ENCODE results near the gene SLC38A3. TPM values are rescaled to one million over a fixed set of nuclear protein-coding genes. Genes with fewer than 3 reads are reported as not detected.

Gene SLC38A3
- total RNA-seq, 1 experiment from 2014 or later: not detected

DNA sequence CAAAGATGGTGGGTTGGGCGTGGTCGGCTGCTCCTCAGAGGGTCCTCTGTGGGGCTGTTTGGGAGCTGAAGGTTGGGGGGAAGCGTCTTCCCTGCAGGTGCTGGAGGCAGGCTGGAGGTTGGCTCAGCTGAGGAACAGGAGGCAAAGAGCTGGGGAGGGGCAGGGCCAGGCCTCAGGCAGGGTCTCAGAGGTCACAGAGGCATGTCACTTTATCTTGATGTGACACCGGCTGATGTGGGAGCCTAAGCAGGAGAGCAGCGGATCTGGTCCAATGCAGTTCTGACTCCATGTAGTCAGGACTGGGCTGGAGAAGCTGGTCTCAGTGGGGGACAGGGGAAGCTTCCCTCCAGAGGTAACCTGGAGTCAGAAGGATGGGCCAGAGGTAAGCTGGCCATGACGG, 21.3 kb upstream of the SLC38A3 start:
- Histone ChIP-seq H3K36me3 (ENCODE audit: insufficient read depth, low read length) (no peaks in the 10 kb centered on the region), H3K27ac (ENCODE audit: low read length) (no peak overlapping the region), H3K4me1 (ENCODE audit: low read length) (no peaks in the 10 kb centered on the region), H2AFZ (ENCODE audit: low read length) (no peak overlapping the region), H3K9me2 (replicated peaks; ENCODE audit: insufficient read depth, low read length) (no peaks in the 10 kb centered on the region), H3K4me3 (ENCODE audit: low read length) (no peak overlapping the region), H3K9ac (ENCODE audit: low read length) (no peak overlapping the region), H3K27me3 (ENCODE audit: low read length) (no peaks in the 10 kb centered on the region), H4K20me1 (ENCODE audit: insufficient read depth, low read depth, low read length) (no peaks in the 10 kb centered on the region), H3K4me2 (ENCODE audit: low read depth, low read length, poor library complexity, severe bottlenecking) (no peak overlapping the region), H3K79me2 (ENCODE audit: low read length) (no peaks in the 10 kb centered on the region), H3K9me3 (ENCODE audit: low read length) (no peaks in the 10 kb centered on the region)
- DNase-seq: no peak

DNA sequence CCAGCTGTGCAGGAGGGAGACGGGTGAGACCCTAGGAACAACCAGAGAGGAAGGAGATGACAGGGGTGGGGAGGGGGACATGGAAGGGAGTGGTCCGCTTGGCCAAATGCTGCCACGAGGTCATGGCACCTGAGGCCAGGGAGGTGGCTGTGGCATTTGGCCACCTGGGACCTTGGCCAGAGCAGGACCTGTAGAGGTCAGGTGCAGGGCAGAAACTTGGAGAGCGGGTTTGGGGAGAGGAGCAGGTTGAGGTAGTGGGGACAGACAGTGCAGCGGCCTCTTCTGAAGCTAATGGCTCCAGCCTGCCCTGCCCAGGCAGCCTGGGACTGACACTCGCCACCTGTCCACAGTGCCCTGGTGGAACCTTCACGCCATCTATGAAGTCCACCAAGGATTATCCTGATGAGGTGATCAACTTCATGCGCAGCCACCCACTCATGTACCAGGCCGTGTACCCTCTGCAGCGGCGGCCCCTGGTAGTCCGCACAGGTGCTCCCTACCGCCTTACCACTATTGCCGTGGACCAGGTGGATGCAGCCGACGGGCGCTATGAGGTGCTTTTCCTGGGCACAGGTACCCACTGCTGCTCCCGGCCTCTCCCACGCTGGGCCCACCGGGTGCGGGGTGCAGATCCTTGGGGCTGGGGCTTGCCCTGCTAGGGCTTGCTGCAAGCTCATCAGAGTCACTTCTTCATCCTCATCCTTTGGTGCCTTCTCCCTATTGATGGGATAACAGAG, 20.7 kb upstream of the SLC38A3 start:
- H3K4me3 ChIP-seq (ENCODE audit: low read length): no peak overlapping the region
- DNase-seq: no peak
- H3K4me2 ChIP-seq (ENCODE audit: low read depth, low read length, poor library complexity, severe bottlenecking): no peak overlapping the region
- H3K9me3 ChIP-seq (ENCODE audit: low read length): no peaks in the 10 kb centered on the region
- H3K9me2 ChIP-seq (replicated peaks; ENCODE audit: insufficient read depth, low read length): no peaks in the 10 kb centered on the region
- no peak overlapping the region for H2AFZ ChIP-seq (ENCODE audit: low read length)
- H3K4me1 ChIP-seq (ENCODE audit: low read length): no peaks in the 10 kb centered on the region
- no peaks in the 10 kb centered on the region for H4K20me1 ChIP-seq (ENCODE audit: insufficient read depth, low read depth, low read length)
- H3K9ac ChIP-seq (ENCODE audit: low read length): no peak overlapping the region
- H3K27ac ChIP-seq (ENCODE audit: low read length): no peak overlapping the region
- H3K27me3 ChIP-seq (ENCODE audit: low read length): no peaks in the 10 kb centered on the region
- no peaks in the 10 kb centered on the region for H3K36me3 ChIP-seq (ENCODE audit: insufficient read depth, low read length)
- no peaks in the 10 kb centered on the region for H3K79me2 ChIP-seq (ENCODE audit: low read length)

DNA sequence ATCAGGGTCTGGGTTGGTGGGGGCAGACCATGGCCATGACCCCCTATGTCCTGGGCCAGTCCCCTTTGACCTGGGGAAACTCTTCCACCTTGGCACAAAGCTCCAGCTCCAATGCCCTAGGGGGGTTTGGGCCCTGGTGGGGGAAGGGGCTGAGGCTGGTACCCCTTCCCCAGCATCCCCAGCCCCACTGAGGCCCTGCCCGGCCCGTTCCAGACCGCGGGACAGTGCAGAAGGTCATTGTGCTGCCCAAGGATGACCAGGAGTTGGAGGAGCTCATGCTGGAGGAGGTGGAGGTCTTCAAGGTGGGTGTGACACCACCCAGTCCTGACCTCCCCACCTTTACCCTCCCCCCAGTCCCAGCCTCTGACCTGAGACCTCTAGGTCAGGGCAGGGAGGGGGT, 19.8 kb upstream of the SLC38A3 start:
- Histone ChIP-seq H3K27ac (ENCODE audit: low read length) (no peak overlapping the region), H3K9me3 (ENCODE audit: low read length) (no peaks in the 10 kb centered on the region), H3K79me2 (ENCODE audit: low read length) (no peaks in the 10 kb centered on the region), H3K36me3 (ENCODE audit: insufficient read depth, low read length) (no peaks in the 10 kb centered on the region), H3K4me3 (ENCODE audit: low read length) (no peak overlapping the region), H3K4me1 (ENCODE audit: low read length) (no peaks in the 10 kb centered on the region), H3K4me2 (ENCODE audit: low read depth, low read length, poor library complexity, severe bottlenecking) (no peak overlapping the region), H3K9ac (ENCODE audit: low read length) (no peak overlapping the region), H3K9me2 (replicated peaks; ENCODE audit: insufficient read depth, low read length) (no peaks in the 10 kb centered on the region), H4K20me1 (ENCODE audit: insufficient read depth, low read depth, low read length) (no peaks in the 10 kb centered on the region), H3K27me3 (ENCODE audit: low read length) (no peaks in the 10 kb centered on the region), H2AFZ (ENCODE audit: low read length) (no peak overlapping the region)
- no peak for DNase-seq

DNA sequence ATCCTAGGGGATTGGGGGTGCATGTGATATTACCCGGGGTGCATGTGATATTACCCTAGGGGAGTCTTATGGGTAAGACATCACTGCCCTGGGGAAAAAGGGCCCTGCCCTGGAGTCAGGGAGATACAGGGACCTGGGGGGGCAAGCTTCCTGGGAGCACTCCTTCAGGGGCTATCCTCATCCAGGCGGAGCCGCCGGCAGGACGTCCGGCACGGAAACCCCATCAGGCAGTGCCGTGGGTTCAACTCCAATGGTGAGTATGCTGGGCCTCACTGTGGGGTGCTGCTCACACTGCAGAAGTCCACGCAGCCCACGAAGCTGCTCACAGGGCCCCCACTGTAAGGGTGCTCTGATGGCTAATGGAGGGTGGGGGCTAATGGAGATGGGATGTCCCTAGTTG, 19.0 kb upstream of the SLC38A3 start:
- no peaks in the 10 kb centered on the region for H4K20me1 ChIP-seq (ENCODE audit: insufficient read depth, low read depth, low read length)
- no peaks in the 10 kb centered on the region for H3K36me3 ChIP-seq (ENCODE audit: insufficient read depth, low read length)
- peaks cover 4% of the 10 kb centered on the region; the same call in 1 of the 2 replicates for H3K4me1 ChIP-seq (ENCODE audit: low read length)
- H3K9me2 ChIP-seq (replicated peaks; ENCODE audit: insufficient read depth, low read length): no peaks in the 10 kb centered on the region
- no peaks in the 10 kb centered on the region for H3K79me2 ChIP-seq (ENCODE audit: low read length)
- H3K9ac ChIP-seq (ENCODE audit: low read length): no peak overlapping the region
- no peak overlapping the region for H3K4me2 ChIP-seq (ENCODE audit: low read depth, low read length, poor library complexity, severe bottlenecking)
- no peaks in the 10 kb centered on the region for H3K27me3 ChIP-seq (ENCODE audit: low read length)
- DNase-seq: no peak
- H3K9me3 ChIP-seq (ENCODE audit: low read length): no peaks in the 10 kb centered on the region
- no peak overlapping the region for H3K4me3 ChIP-seq (ENCODE audit: low read length)
- no peak overlapping the region for H2AFZ ChIP-seq (ENCODE audit: low read length)
- H3K27ac ChIP-seq (ENCODE audit: low read length): no peak overlapping the region

GRCh38 chr3:50187750-50188149, 17.3 kb upstream of the SLC38A3 start:
- no peaks in the 10 kb centered on the region for H3K9me3 ChIP-seq (ENCODE audit: low read length)
- 0 out of 2 replicates have a peak, but pooled peaks cover 4% of the 10 kb centered on the region for H4K20me1 ChIP-seq (ENCODE audit: insufficient read depth, low read depth, low read length)
- H3K9me2 ChIP-seq (replicated peaks; ENCODE audit: insufficient read depth, low read length): no peaks in the 10 kb centered on the region
- no peak overlapping the region for H3K4me3 ChIP-seq (ENCODE audit: low read length)
- H3K4me1 ChIP-seq (ENCODE audit: low read length): peaks cover 5% of the 10 kb centered on the region; the same call in 1 of the 2 replicates
- H3K79me2 ChIP-seq (ENCODE audit: low read length): no peaks in the 10 kb centered on the region
- no peak overlapping the region for H3K4me2 ChIP-seq (ENCODE audit: low read depth, low read length, poor library complexity, severe bottlenecking)
- H3K36me3 ChIP-seq (ENCODE audit: insufficient read depth, low read length): no peaks in the 10 kb centered on the region
- no peaks in the 10 kb centered on the region for H3K27me3 ChIP-seq (ENCODE audit: low read length)
- no peak overlapping the region for H3K27ac ChIP-seq (ENCODE audit: low read length)
- no peak overlapping the region for H2AFZ ChIP-seq (ENCODE audit: low read length)
- DNase-seq: no peak
- H3K9ac ChIP-seq (ENCODE audit: low read length): no peak overlapping the region

DNA sequence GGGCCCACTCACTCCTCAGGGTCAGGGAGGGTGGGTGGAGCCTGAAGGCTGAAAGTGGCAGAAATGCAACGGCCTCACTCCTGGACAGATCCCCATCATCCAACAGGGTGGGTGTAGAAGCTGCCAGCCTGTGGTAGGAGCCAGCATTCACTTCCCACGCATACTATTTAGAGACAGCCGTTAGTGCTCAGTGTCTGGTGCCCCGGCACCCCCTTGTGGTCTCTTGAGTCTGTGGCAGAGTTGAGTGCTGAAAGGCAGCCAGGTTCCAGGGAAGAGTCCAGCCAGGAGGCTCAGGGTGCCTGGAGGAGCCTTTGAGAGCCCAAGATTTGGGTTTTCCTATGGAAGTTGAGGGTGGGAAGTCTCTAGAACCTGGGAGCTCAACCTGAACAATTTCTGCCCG, 15.8 kb upstream of the SLC38A3 start:
- Histone ChIP-seq H3K36me3 (ENCODE audit: insufficient read depth, low read length) (no peaks in the 10 kb centered on the region), H2AFZ (ENCODE audit: low read length) (no peak overlapping the region), H3K9ac (ENCODE audit: low read length) (no peak overlapping the region), H3K9me3 (ENCODE audit: low read length) (no peaks in the 10 kb centered on the region), H3K4me3 (ENCODE audit: low read length) (no peak overlapping the region), H3K9me2 (replicated peaks; ENCODE audit: insufficient read depth, low read length) (no peaks in the 10 kb centered on the region), H3K79me2 (ENCODE audit: low read length) (no peaks in the 10 kb centered on the region), H4K20me1 (ENCODE audit: insufficient read depth, low read depth, low read length) (0 out of 2 replicates have a peak, but pooled peaks cover 4% of the 10 kb centered on the region), H3K27ac (ENCODE audit: low read length) (no peak overlapping the region), H3K4me2 (ENCODE audit: low read depth, low read length, poor library complexity, severe bottlenecking) (no peak overlapping the region), H3K4me1 (ENCODE audit: low read length) (peaks cover 5% of the 10 kb centered on the region; the same call in 1 of the 2 replicates), H3K27me3 (ENCODE audit: low read length) (no peaks in the 10 kb centered on the region)
- peak; percentile 87 for DNase-seq

GRCh38 chr3:50189989-50190388, 15.1 kb upstream of the SLC38A3 start:
- 0 out of 2 replicates have a peak, but pooled peaks cover 4% of the 10 kb centered on the region for H4K20me1 ChIP-seq (ENCODE audit: insufficient read depth, low read depth, low read length)
- H3K4me3 ChIP-seq (ENCODE audit: low read length): no peak overlapping the region
- no peaks in the 10 kb centered on the region for H3K79me2 ChIP-seq (ENCODE audit: low read length)
- no peak for DNase-seq
- H3K9me2 ChIP-seq (replicated peaks; ENCODE audit: insufficient read depth, low read length): no peaks in the 10 kb centered on the region
- H2AFZ ChIP-seq (ENCODE audit: low read length): no peak overlapping the region
- H3K4me2 ChIP-seq (ENCODE audit: low read depth, low read length, poor library complexity, severe bottlenecking): no peak overlapping the region
- no peak overlapping the region for H3K9ac ChIP-seq (ENCODE audit: low read length)
- H3K4me1 ChIP-seq (ENCODE audit: low read length): peaks cover 5% of the 10 kb centered on the region; the same call in 1 of the 2 replicates
- no peaks in the 10 kb centered on the region for H3K27me3 ChIP-seq (ENCODE audit: low read length)
- no peaks in the 10 kb centered on the region for H3K36me3 ChIP-seq (ENCODE audit: insufficient read depth, low read length)
- H3K9me3 ChIP-seq (ENCODE audit: low read length): no peaks in the 10 kb centered on the region
- H3K27ac ChIP-seq (ENCODE audit: low read length): no peak overlapping the region

DNA sequence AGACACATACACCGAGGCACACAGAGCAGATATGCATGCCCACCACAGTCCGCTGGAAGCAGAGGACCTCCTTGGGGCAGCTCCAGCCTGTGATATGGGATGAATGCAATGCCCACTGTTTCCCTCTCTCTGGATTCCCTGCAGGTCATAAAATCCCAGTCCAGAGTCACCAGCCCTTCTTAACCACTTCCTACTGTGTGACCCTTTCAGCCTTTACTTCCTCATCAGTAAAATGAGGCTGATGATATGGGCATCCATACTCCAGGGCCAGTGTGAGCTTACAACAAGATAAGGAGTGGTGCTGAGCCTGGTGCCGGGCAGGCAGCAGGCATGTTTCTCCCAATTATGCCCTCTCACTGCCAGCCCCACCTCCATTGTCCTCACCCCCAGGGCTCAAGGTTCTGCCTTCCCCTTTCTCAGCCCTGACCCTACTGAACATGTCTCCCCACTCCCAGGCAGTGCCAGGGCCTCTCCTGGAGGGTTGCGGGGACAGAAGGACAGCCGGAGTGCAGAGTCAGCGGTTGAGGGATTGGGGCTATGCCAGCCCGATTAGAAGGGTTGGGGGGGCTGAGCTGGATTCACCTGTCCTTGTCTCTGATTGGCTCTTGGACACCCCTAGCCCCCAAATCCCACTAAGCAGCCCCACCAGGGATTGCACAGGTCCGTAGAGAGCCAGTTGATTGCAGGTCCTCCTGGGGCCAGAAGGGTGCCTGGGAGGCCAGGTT, 14.0 kb upstream of the SLC38A3 start, which contains the start of gene GNAT1:
Gene GNAT1 (plus strand): TSS at position 675 of the 725 bp plus-strand sequence. CDS start 116 bp downstream, outside the sequence.
- no peaks in the 10 kb centered on the region for H3K27me3 ChIP-seq (ENCODE audit: low read length)
- H3K4me1 ChIP-seq (ENCODE audit: low read length): peaks cover 5% of the 10 kb centered on the region; the same call in 1 of the 2 replicates
- no peak for DNase-seq
- 0 out of 2 replicates have a peak, but pooled peaks cover 7% of the 10 kb centered on the region for H4K20me1 ChIP-seq (ENCODE audit: insufficient read depth, low read depth, low read length)
- H3K36me3 ChIP-seq (ENCODE audit: insufficient read depth, low read length): no peaks in the 10 kb centered on the region
- no peak within 1 kb of the TSS for H2AFZ ChIP-seq (ENCODE audit: low read length)
- H3K9ac ChIP-seq (ENCODE audit: low read length): no peak within 1 kb of the TSS
- no peak within 1 kb of the TSS for H3K4me2 ChIP-seq (ENCODE audit: low read depth, low read length, poor library complexity, severe bottlenecking)
- H3K79me2 ChIP-seq (ENCODE audit: low read length): no peaks in the 10 kb centered on the region
- no peak within 1 kb of the TSS for H3K4me3 ChIP-seq (ENCODE audit: low read length)
- no peaks in the 10 kb centered on the region for H3K9me3 ChIP-seq (ENCODE audit: low read length)
- H3K9me2 ChIP-seq (replicated peaks; ENCODE audit: insufficient read depth, low read length): no peaks in the 10 kb centered on the region
- no peak within 1 kb of the TSS for H3K27ac ChIP-seq (ENCODE audit: low read length)
